CD4-positive, alpha-beta T cell (primary cell): ENCODE measurements around the gene EEIG1. TPM values are rescaled to one million over a fixed set of nuclear protein-coding genes. Genes with fewer than 3 reads are reported as not detected.
A peak's percentile ranks its signal among the peaks of the same experiment; 100 is the strongest.

ENCODE experiments used
- ATAC-seq: fragments of 200-7000 bp; cut with Tn5 transposase; one replicate; pipeline ENCODE4 v1.10.0; 2022; ENCODE audit warnings: mild to moderate bottlenecking; ENCODE audit not compliant: poor library complexity
- CTCF ChIA-PET: fragments of 350-600 bp; sonication (Branson Sonifier 250); formaldehyde crosslinking; loops from one replicate; lab custom pipeline; 2021; ENCODE audit warnings: antibody characterized with exemption, inconsistent platforms; lab: Charles Lee
- POLR2A ChIA-PET: fragments of 350-600 bp; sonication (Branson Sonifier 250); formaldehyde crosslinking; loops from one replicate; lab custom pipeline; 2021; ENCODE audit warnings: antibody characterized with exemption, inconsistent platforms; lab: Charles Lee
- DNase-seq, 14 experiments: peaks; one replicate each; pipeline ENCODE4 v3.0.0-alpha.2; 2013 to 2020; ENCODE audit warnings: mixed read lengths in 2 of 14
- H3K27ac ChIP-seq, 2 donors: one replicate each; pipeline versions ENCODE4 v1.5.1 to v1.7.0; 2013; ENCODE audit warnings: low read length in 2 of 2, low read depth in 1 of 2, mild to moderate bottlenecking in 1 of 2
- H3K27me3 ChIP-seq, 2 experiments: 1 replicate in 1 of 2; 2 replicates in 1 of 2; pipeline versions ENCODE4 v1.6.1 to v1.7.0; 2013; ENCODE audit warnings: low read length in 2 of 2, control low read depth in 1 of 2, mild to moderate bottlenecking in 1 of 2, moderate library complexity in 1 of 2; ENCODE audit not compliant: insufficient read depth in 2 of 2, control insufficient read depth in 1 of 2
- H3K36me3 ChIP-seq: one replicate; pipeline ENCODE4 v1.6.1; 2013; ENCODE audit warnings: low read length, control low read depth; ENCODE audit not compliant: insufficient read depth
- H3K4me1 ChIP-seq: one replicate; pipeline ENCODE4 v1.6.1; 2013; ENCODE audit warnings: low read length, control low read depth; ENCODE audit not compliant: insufficient read depth
- H3K4me3 ChIP-seq: one replicate; pipeline ENCODE4 v1.5.1; 2013; ENCODE audit warnings: mild to moderate bottlenecking, low read length, moderate library complexity
- H3K9me3 ChIP-seq, 2 experiments: 1 replicate in 1 of 2; 2 replicates in 1 of 2; pipeline versions ENCODE4 v1.6.1 to v1.7.0; 2013; ENCODE audit warnings: low read length in 2 of 2, mild to moderate bottlenecking in 2 of 2, control low read depth in 1 of 2, moderate library complexity in 1 of 2; ENCODE audit not compliant: control insufficient read depth in 1 of 2, insufficient read depth in 1 of 2
- H3K27ac Mint-ChIP-seq: one replicate; pipeline ENCODE4 v1.8.0; 2020; ENCODE audit warnings: mixed read lengths
- H3K27me3 Mint-ChIP-seq: one replicate; pipeline ENCODE4 v1.8.0; 2021; ENCODE audit warnings: mixed read lengths
- H3K36me3 Mint-ChIP-seq: one replicate; pipeline ENCODE4 v1.8.0; 2021; ENCODE audit warnings: low read depth, mixed read lengths
- H3K4me1 Mint-ChIP-seq: one replicate; pipeline ENCODE4 v1.8.0; 2021; ENCODE audit warnings: low read depth, mixed read lengths
- H3K4me3 Mint-ChIP-seq: one replicate; pipeline ENCODE4 v1.8.0; 2020; ENCODE audit warnings: mild to moderate bottlenecking, mixed read lengths
- H3K9me3 Mint-ChIP-seq: one replicate; pipeline ENCODE4 v1.8.0; 2020; ENCODE audit warnings: mixed read lengths
- CTCF ChIP-seq: fragments of 200-600 bp; IDR thresholded peaks from one replicate; pipeline ENCODE4 v1.8.0; 2022; ENCODE audit warnings: antibody characterized with exemption, mild to moderate bottlenecking
- intact Hi-C, 2 experiments: fragments of 100-400 bp; cut with DNase I in 1 of 2; cut with micrococcal nuclease in 1 of 2; formaldehyde crosslinking; loops; one replicate each; pipeline versions ENCODE4 v1.15.1 to v1.9.0; 2023 to 2025; cut with DNase I, micrococcal nuclease
- total RNA-seq, 174 experiments: library from RNA in 2 of 174; stranded (reverse) in 2 of 174; gene quantifications; one replicate each; pipeline ENCODE4 v1.2.3 and lab custom pipeline; 2021 to 2026

The EEIG1 gene
- total RNA-seq, 2 experiments from 2014 or later, result 440 to 463 TPM

GRCh38 chr9:127972236-127972871 lies 8.4 kb downstream of the EEIG1 start:
- Histone ChIP-seq H3K4me1 (peaks cover 100% of the 10 kb centered on the region), H3K4me3 (peak overlapping the region; percentile 67), H3K36me3 (peaks cover 35% of the 10 kb centered on the region), H3K27ac (peak overlapping the region; percentile 73 to 96), H3K9me3 (no peaks in the 10 kb centered on the region), H3K27me3 (no peaks in the 10 kb centered on the region)
- intact Hi-C loops, result loop anchor here in 1 of 2 experiments (5.0 kb wide), 1 partner anchor 35 kb away; the partner anchor contains the start of gene DPM2
- Mint-ChIP-seq H3K4me3 (peak overlapping the region; percentile 91), H3K27ac (peak overlapping the region; percentile 97), H3K36me3 (peaks cover 92% of the 10 kb centered on the region), H3K27me3 (no peaks in the 10 kb centered on the region), H3K4me1 (peaks cover 95% of the 10 kb centered on the region), H3K9me3 (no peaks in the 10 kb centered on the region)
- no peak for TF ChIP-seq CTCF
- no peak for ATAC-seq
- ChIA-PET CTCF (interaction anchor here (1.5 to 2.3 kb wide), 2 partner anchors 29 to 62 kb away, joined by 3 to 13 read pairs; no protein-coding TSS in a partner anchor), POLR2A (interaction anchor here (0.9 to 34.9 kb wide), 6 partner anchors 7 to 95 kb away, joined by 4 to 1020 read pairs (median 70); partner anchors contain the start of genes EEIG1, NAIF1 and SLC25A25)
- DNase-seq, result peak in 2 of 14 experiments; percentile 25 to 33

- ChIA-PET CTCF (interaction anchor here (1.4 to 2.7 kb wide), 5 partner anchors 16 to 64 kb away, joined by 3 to 14 read pairs (median 8); no protein-coding TSS in a partner anchor), POLR2A (interaction anchor here (0.7 to 34.9 kb wide), 9 partner anchors 8 to 179 kb away, joined by 3 to 1020 read pairs (median 22); partner anchors contain the start of genes EEIG1, NAIF1 and SLC25A25)
- Histone ChIP-seq H3K27me3 (no peaks in the 10 kb centered on the region), H3K36me3 (peaks cover 32% of the 10 kb centered on the region), H3K4me3 (peak overlapping the region; percentile 67), H3K4me1 (peaks cover 100% of the 10 kb centered on the region), H3K9me3 (no peaks in the 10 kb centered on the region), H3K27ac (peak overlapping the region; percentile 73 to 96)
- intact Hi-C loops, result loop anchor here in 1 of 2 experiments (2.0 to 5.0 kb wide), 3 partner anchors 17 to 55 kb away; partner anchors contain the start of gene DPM2
- Mint-ChIP-seq H3K27ac (peak overlapping the region; percentile 97), H3K4me3 (peak overlapping the region; percentile 91), H3K27me3 (no peaks in the 10 kb centered on the region), H3K9me3 (no peaks in the 10 kb centered on the region), H3K36me3 (peaks cover 85% of the 10 kb centered on the region), H3K4me1 (peaks cover 100% of the 10 kb centered on the region)
- TF ChIP-seq CTCF, result no peak
- ATAC-seq (peak; percentile 3), DNase-seq (peak in 5 of 14 experiments; percentile 35 to 79 (median 47))
Observed at GRCh38 chr9:127971357-127972235, 9.2 kb downstream of the EEIG1 start.
